ENCODE measurements around the gene GALNT3.

GRCh38 chr2:165818920-165819319 is 24.9 kb upstream of the GALNT3 start:
- TF ChIP-seq, protein P1, sequence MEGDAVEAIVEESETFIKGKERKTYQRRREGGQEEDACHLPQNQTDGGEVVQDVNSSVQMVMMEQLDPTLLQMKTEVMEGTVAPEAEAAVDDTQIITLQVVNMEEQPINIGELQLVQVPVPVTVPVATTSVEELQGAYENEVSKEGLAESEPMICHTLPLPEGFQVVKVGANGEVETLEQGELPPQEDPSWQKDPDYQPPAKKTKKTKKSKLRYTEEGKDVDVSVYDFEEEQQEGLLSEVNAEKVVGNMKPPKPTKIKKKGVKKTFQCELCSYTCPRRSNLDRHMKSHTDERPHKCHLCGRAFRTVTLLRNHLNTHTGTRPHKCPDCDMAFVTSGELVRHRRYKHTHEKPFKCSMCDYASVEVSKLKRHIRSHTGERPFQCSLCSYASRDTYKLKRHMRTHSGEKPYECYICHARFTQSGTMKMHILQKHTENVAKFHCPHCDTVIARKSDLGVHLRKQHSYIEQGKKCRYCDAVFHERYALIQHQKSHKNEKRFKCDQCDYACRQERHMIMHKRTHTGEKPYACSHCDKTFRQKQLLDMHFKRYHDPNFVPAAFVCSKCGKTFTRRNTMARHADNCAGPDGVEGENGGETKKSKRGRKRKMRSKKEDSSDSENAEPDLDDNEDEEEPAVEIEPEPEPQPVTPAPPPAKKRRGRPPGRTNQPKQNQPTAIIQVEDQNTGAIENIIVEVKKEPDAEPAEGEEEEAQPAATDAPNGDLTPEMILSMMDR (IDR thresholded peaks at IDR 0.05): no peak
- no peak for TF ChIP-seq POLR2A (IDR thresholded peaks at IDR 0.05; ENCODE audit: low read depth)
- TF ChIP-seq POLR2AphosphoS5 (IDR thresholded peaks at IDR 0.05): no peak
- no peak for TF ChIP-seq EP300 (IDR thresholded peaks at IDR 0.05)

Data from esophagus muscularis mucosa (tissue), 4 donors.